CD4-positive, alpha-beta T cell treated with Interleukin-12 subunit alpha and Interleukin-12 subunit beta, for 1 hour (primary cell): ENCODE results near the gene FAM136A.
A peak's percentile ranks its signal among the peaks of the same experiment; 100 is the strongest.
"Not testable (repeated sequence)": the region's sequence is repeated elsewhere in the genome, so short reads cannot be mapped to it uniquely, and the experiment has no call there.

Experiments
- DNase-seq: peaks from one replicate; pipeline ENCODE4 v3.0.0-alpha.2; 2020

The FAM136A gene

GRCh38 chr2:70301344-70302194 is at the start of gene FAM136A:
TSS of gene FAM136A (minus strand) at chr2:70302067. CDS start at chr2:70302011, 56 bp downstream.
- DNase-seq, result peak; percentile 90

GRCh38 chr2:70349921-70350685 is 48.2 kb upstream of the FAM136A start:
- no peak for DNase-seq

- no peak for DNase-seq
These were observed 46.0 kb upstream of the FAM136A start for GRCh38 chr2:70347831-70348230.

DNA sequence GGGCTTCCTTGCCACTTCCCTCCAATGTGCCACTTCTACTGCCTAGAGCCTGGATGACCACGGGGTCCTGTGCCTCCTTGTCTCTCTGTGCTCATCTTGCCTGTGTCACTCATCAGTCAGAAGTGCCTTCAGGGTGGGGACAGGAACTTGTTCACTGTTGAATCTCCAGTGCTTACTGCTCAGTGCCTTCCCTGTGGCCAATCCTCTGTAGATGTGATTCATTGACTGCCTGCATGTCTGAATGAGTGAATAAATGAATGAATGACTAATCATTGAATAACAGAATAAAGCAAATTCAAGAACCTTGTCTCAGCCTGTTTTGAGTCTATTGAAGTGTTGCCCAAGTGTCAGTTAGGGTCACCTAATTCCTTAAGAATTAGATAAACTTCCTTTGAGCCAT is 42.3 kb upstream of the FAM136A start:
- DNase-seq, result no peak

- DNase-seq, result no peak
These were observed 39.6 kb upstream of the FAM136A start for GRCh38 chr2:70341477-70341765.

GRCh38 chr2:70340761-70341476 is 39.1 kb upstream of the FAM136A start:
- peak; percentile 52 for DNase-seq

DNA sequence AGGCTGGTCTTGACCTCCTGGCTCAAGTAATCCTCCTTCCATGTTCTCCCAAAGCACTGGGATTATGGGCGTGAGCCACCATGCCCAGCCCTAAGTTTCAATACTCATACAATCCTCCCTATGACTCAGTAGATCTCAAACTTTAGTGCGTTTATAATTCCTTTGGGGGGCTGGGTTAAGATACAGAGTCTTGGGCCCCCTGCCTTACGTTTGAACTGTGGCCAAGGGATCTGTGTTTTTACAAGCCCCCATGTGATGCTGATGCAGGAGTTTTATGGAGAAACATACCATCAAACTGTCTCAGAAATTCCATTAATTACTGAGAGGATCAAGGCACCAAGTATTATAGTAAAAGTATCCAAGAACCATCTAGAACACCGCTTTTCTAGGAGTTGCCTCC is 38.2 kb upstream of the FAM136A start:
- DNase-seq, result no peak

DNA sequence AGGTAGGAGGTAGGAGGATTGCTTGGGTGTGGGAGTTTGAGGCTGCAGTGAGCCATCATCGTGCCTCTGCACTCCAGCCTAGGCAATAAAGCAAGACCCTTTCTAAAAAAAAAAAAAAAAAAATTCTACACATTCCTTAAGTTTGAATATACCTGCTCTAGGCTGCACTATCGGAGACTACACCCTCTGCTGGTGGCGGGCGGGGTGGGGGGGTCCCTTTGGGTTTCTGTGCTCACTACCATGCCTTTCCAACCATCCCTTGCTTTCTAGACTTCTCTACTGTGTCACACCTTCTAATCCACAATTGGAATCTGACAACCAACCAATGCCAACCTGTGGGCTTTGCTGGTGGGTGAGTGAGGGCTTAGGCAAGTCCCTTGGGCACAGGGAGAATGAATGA is 34.7 kb upstream of the FAM136A start:
- no peak for DNase-seq

DNA sequence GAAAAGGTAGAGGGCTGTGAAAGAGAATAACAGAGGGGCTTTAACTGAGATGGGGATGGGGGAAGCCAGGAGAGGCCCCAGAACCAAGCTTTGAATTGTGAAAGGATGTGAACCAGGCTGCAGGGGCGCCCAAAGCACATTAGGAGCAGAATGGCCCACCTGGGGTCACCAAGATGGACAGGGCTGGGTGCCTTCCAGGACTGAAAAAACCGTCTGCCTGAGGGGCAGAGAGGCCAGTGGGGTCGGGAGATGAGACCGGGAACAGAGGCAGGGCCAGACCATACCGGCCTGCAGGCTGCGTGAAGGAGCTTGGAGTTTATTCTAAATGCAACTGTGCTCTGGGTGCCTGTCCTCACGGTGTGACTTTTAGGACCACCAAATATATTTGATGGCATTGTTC is 29.1 kb upstream of the FAM136A start:
- DNase-seq, result no peak

DNA sequence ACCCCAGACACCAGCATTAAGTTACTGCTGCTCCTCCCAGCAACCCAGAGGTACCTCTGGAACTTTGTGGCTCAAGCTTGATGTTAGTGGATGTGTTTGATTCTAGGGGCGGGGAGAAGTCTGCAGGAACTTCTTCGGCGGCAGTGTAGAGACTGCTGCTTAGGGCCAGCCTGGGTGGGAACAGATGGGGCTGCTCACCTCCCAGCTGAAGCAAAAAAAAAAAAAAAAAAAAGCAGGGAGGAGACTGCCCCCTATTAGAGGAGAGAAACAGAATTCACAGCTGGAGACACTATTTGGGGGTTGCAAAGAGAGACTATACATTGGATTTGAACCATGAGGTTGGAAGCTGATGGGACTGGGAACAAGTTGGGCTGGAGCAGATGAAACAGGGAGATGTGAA is 28.6 kb upstream of the FAM136A start:
- no peak for DNase-seq

GRCh38 chr2:70328921-70329561 is 27.2 kb upstream of the FAM136A start:
- DNase-seq, result no peak

DNA sequence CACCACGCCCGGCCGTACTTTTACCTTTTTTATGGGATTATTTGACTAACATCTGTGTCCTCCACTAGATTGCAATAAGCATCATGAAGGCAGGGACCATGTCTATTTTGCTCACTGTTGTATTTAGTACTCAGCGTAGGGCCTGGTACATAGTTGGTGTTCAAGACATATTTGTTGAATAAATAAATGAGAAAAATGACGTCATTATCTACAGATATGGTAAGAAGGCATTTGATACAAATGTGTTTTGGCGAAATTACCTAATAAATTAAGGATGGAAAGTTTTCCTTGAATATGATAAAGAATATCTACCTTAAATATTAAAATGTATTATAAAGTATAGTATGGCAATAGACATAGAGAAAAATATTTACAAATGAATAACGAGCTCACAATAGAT is 24.0 kb upstream of the FAM136A start:
- no peak for DNase-seq

- DNase-seq, result no peak
These were observed 20.7 kb upstream of the FAM136A start for GRCh38 chr2:70322518-70322917.

DNA sequence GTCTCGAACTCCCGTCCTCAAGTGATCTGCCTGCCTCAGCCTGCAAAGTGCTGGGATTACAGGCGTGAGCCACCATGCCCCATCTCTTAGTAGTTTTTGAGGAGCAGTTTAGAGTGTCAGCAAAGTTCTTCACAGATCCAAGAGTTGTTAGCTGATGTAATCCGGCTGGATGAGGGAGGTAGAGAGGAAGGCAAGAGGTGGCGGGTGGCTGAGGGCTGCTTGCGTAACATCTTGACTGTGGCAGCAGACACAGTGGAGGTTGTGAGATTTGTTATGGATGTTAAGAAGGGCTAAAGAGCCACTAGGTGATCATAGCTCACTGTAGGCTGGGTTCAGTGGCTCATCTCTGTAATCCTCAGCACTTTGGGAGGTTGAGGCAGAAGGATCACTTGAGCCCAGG is 19.5 kb upstream of the FAM136A start:
- no peak for DNase-seq

DNA sequence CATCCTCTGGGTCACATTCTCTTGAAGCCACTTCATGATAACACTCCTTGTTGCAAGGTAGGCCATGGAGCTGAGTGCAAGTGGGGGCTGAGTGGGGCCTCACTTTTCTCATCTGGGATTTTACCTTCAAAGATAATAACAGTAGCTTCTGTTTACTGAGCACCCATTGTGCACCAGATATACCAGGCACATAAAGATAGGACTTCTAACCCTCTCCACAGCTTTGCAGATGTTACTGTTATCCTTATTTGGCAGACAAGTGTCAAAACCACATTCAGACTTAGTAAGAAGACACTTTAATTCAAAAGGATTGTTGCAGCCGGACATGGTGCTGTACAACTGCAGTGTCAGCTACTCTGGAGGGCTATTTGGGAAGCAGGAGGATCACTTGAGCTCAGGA is 12.8 kb upstream of the FAM136A start:
- DNase-seq, result no peak

DNA sequence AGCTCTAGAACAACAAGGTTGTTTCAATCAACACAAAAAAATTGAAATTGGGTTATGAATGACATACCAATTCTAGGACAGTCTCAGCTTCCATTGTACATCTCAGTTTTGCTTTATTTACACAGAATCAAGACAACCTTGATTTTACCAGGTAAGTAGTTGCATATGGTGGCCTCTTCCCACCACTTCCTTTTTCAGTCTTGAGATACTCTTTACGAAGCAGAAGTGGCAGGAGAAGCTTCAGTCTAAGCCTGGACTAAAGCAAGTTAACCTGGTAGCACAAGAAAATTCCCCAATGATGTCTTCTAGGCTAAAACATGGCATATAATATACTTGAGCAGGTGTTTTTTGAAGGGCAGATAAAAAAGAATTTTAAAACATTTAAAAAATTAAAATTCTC is 10.7 kb upstream of the FAM136A start:
- no peak for DNase-seq

GRCh38 chr2:70310899-70311298 is 9.0 kb upstream of the FAM136A start:
- DNase-seq, result no peak

DNA sequence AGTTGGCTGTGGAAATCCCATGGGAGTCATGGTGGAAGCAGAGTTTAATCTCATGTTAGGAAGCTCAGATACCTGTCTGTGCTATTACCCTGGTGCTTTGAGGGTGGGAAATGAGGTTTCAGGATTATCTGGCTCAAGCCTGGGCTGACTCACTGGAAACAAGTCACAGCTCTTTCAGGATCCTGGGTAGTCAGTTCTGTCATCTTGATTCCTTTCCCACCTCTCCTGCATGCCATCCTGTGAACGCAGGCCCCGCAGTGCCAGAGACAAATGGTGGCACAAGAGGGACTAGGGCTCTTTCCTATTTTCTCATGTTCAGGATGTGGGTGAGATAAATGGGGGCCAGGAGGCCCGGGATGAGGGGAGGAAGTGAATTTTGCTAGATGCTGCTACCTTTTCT is 3.7 kb upstream of the FAM136A start:
- no peak for DNase-seq

- no peak for DNase-seq
These were observed 2.6 kb upstream of the FAM136A start for GRCh38 chr2:70304498-70304897.

- DNase-seq, result no peak
These were observed 1.3 kb upstream of the FAM136A start for GRCh38 chr2:70303186-70303585.

DNA sequence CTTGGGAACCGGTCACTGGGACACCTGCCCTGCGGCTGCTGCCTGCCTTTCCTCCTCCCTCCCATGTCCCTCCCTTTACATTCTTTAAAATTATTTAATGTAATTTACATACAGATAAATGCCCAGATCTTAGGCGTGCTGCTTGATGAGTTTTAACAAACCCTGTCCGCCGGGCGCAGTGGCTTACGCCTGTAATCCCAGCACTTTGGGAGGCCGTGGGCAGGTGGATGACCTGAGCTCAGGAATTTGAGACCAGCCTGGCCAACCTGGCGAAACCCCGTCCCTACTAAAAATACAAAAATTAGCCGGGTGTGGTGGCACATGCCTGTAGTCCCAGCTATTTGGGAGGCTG is 304 bp upstream of the FAM136A start:
- DNase-seq, result not testable (repeated sequence)

- no peak for DNase-seq
These were observed 1.0 kb downstream of the FAM136A start for GRCh38 chr2:70300771-70301343.

- DNase-seq, result not testable (repeated sequence)
These were observed 4.0 kb downstream of the FAM136A start for GRCh38 chr2:70297828-70298227.
